WTC11 (cell line): ENCODE results near the gene NACC2. TPM values are rescaled to one million over a fixed set of nuclear protein-coding genes. Genes with fewer than 3 reads are reported as not detected.

Experiments
- ATAC-seq: fragments of 200-7000 bp; cut with Tn5 transposase; 2 replicates; pipeline ENCODE4 v1.10.0; 2021; ENCODE audit warnings: mild to moderate bottlenecking, moderate library complexity
- CTCF ChIA-PET: fragments of 300-600 bp; sonication (Branson Sonifier 250); formaldehyde crosslinking; loops from one replicate; lab custom pipeline; 2021; ENCODE audit warnings: antibody characterized with exemption; lab: Charles Lee
- POLR2A ChIA-PET: fragments of 350-600 bp; sonication (Branson Sonifier 250); formaldehyde crosslinking; loops from one replicate; lab custom pipeline; 2021; ENCODE audit warnings: antibody characterized with exemption; lab: Charles Lee
- DNase-seq: peaks from one replicate; pipeline ENCODE4 v3.0.0; 2021; ENCODE audit warnings: low spot score
- H3K27ac Mint-ChIP-seq: 2 replicates; pipeline ENCODE4 v1.8.0; 2021; ENCODE audit warnings: mixed read lengths
- H3K27me3 Mint-ChIP-seq: 2 replicates; pipeline ENCODE4 v1.8.0; 2021; ENCODE audit warnings: low read depth, mild to moderate bottlenecking, moderate library complexity, mixed read lengths
- H3K36me3 Mint-ChIP-seq: 2 replicates; pipeline ENCODE4 v1.8.0; 2021; ENCODE audit warnings: mixed read lengths
- H3K4me1 Mint-ChIP-seq: 2 replicates; pipeline ENCODE4 v1.8.0; 2022; ENCODE audit warnings: mixed read lengths
- H3K4me3 Mint-ChIP-seq: 2 replicates; pipeline ENCODE4 v1.8.0; 2021; ENCODE audit warnings: mild to moderate bottlenecking, moderate library complexity, mixed read lengths
- H3K9me3 Mint-ChIP-seq: 2 replicates; pipeline ENCODE4 v1.8.0; 2021; ENCODE audit warnings: mixed read lengths
- ATF6 ChIP-seq: sonication (generic); formaldehyde crosslinking; IDR thresholded peaks from 2 replicates; pipeline ENCODE4 v1.8.1; 2023; ENCODE audit warnings: mild to moderate bottlenecking, missing genetic modification reagents
- ETV6 ChIP-seq: sonication (generic); formaldehyde crosslinking; IDR thresholded peaks from 2 replicates; pipeline ENCODE4 v1.8.1; 2022; ENCODE audit warnings: mild to moderate bottlenecking, missing genetic modification reagents
- FOXJ3 ChIP-seq: sonication (generic); formaldehyde crosslinking; IDR thresholded peaks from 2 replicates; pipeline ENCODE4 v1.9.0; 2021; ENCODE audit warnings: missing genetic modification reagents, mild to moderate bottlenecking, borderline replicate concordance
- FOXP4 ChIP-seq: sonication (generic); formaldehyde crosslinking; IDR thresholded peaks from 2 replicates; pipeline ENCODE4 v1.8.0; 2022; ENCODE audit warnings: mild to moderate bottlenecking, missing genetic modification reagents
- JAZF1 ChIP-seq: fragments of 250-450 bp; sonication (Bioruptor Pico); IDR thresholded peaks from 2 replicates; pipeline ENCODE4 v1.9.0; 2021; ENCODE audit warnings: moderate library complexity, mild to moderate bottlenecking, inconsistent platforms
- JUN ChIP-seq: sonication (generic); formaldehyde crosslinking; IDR thresholded peaks from 2 replicates; pipeline ENCODE4 v1.8.0; 2023; ENCODE audit warnings: mild to moderate bottlenecking, missing genetic modification reagents
- MLX ChIP-seq: sonication (generic); formaldehyde crosslinking; IDR thresholded peaks from 2 replicates; pipeline ENCODE4 v1.8.1; 2023; ENCODE audit warnings: mild to moderate bottlenecking, missing genetic modification reagents, moderate library complexity
- NFYB ChIP-seq: sonication (generic); formaldehyde crosslinking; conservative IDR thresholded peaks from 2 replicates; pipeline ENCODE4 v1.8.0; 2022; ENCODE audit warnings: low read depth, missing genetic modification reagents
- NR3C1 ChIP-seq: sonication (generic); formaldehyde crosslinking; conservative IDR thresholded peaks from 2 replicates; pipeline ENCODE4 v1.8.1; 2023; ENCODE audit warnings: low read depth, mild to moderate bottlenecking, missing genetic modification reagents
- RORB ChIP-seq: fragments of 250-450 bp; sonication (Bioruptor Pico); IDR thresholded peaks from 2 replicates; pipeline ENCODE4 v1.9.0; 2021; ENCODE audit warnings: mild to moderate bottlenecking
- SMAD3 ChIP-seq: sonication (generic); formaldehyde crosslinking; IDR thresholded peaks from 2 replicates; pipeline ENCODE4 v1.8.0; 2022; ENCODE audit warnings: missing genetic modification reagents, mild to moderate bottlenecking, borderline replicate concordance
- TCF7 ChIP-seq: sonication (generic); formaldehyde crosslinking; IDR thresholded peaks from 2 replicates; pipeline ENCODE4 v1.8.0; 2022; ENCODE audit warnings: mild to moderate bottlenecking, low read depth, missing genetic modification reagents, moderate library complexity
- ZNF232 ChIP-seq: sonication (generic); formaldehyde crosslinking; IDR thresholded peaks from 2 replicates; pipeline ENCODE4 v1.8.0; 2022; ENCODE audit warnings: mild to moderate bottlenecking, missing genetic modification reagents
- ZNF263 ChIP-seq: sonication (generic); formaldehyde crosslinking; IDR thresholded peaks from 2 replicates; pipeline ENCODE4 v1.8.1; 2022; ENCODE audit warnings: low read depth, mild to moderate bottlenecking, moderate library complexity, missing genetic modification reagents
- ZNF317 ChIP-seq: sonication (generic); formaldehyde crosslinking; IDR thresholded peaks from 2 replicates; pipeline ENCODE4 v1.8.1; 2023; ENCODE audit warnings: low read depth, mild to moderate bottlenecking, moderate library complexity, missing genetic modification reagents, borderline replicate concordance
- ZNF423 ChIP-seq: fragments of 250-450 bp; sonication (Bioruptor Pico); IDR thresholded peaks from 2 replicates; pipeline ENCODE4 v2.1.2; 2022; ENCODE audit warnings: mild to moderate bottlenecking, moderate library complexity
- ZSCAN18 ChIP-seq: fragments of 250-450 bp; sonication (Bioruptor Pico); IDR thresholded peaks from 2 replicates; pipeline ENCODE4 v2.1.2; 2022; ENCODE audit warnings: mild to moderate bottlenecking, moderate library complexity
- total RNA-seq: library from RNA; stranded (reverse); gene quantifications from 3 replicates; pipeline ENCODE4 v1.2.3, GENCODE V29; 2021
- TF ChIP-seq, protein P1 (sequence below): sonication (generic); formaldehyde crosslinking; IDR thresholded peaks from 2 replicates; pipeline ENCODE4 v1.8.1; 2022; ENCODE audit warnings: low read depth, mild to moderate bottlenecking, moderate library complexity, missing genetic modification reagents, borderline replicate concordance
- TF ChIP-seq, protein P2 (sequence below): sonication (generic); formaldehyde crosslinking; IDR thresholded peaks from 2 replicates; pipeline ENCODE4 v1.8.1; 2023; ENCODE audit warnings: mild to moderate bottlenecking, moderate library complexity, missing genetic modification reagents
- TF ChIP-seq, protein P3 (sequence below): sonication (generic); formaldehyde crosslinking; IDR thresholded peaks from 2 replicates; pipeline ENCODE4 v1.8.1; 2023; ENCODE audit warnings: mild to moderate bottlenecking, missing genetic modification reagents, moderate library complexity
- TF ChIP-seq, protein P4 (sequence below): fragments of 250-450 bp; sonication (Bioruptor Pico); IDR thresholded peaks from 2 replicates; pipeline ENCODE4 v1.9.0; 2021; ENCODE audit warnings: mild to moderate bottlenecking
- TF ChIP-seq, protein P5 (sequence below): sonication (generic); formaldehyde crosslinking; IDR thresholded peaks from 2 replicates; pipeline ENCODE4 v1.8.1; 2022; ENCODE audit warnings: missing genetic modification reagents, borderline replicate concordance

The NACC2 gene
- total RNA-seq, 1 experiment from 2014 or later, result 17.1 TPM

DNA sequence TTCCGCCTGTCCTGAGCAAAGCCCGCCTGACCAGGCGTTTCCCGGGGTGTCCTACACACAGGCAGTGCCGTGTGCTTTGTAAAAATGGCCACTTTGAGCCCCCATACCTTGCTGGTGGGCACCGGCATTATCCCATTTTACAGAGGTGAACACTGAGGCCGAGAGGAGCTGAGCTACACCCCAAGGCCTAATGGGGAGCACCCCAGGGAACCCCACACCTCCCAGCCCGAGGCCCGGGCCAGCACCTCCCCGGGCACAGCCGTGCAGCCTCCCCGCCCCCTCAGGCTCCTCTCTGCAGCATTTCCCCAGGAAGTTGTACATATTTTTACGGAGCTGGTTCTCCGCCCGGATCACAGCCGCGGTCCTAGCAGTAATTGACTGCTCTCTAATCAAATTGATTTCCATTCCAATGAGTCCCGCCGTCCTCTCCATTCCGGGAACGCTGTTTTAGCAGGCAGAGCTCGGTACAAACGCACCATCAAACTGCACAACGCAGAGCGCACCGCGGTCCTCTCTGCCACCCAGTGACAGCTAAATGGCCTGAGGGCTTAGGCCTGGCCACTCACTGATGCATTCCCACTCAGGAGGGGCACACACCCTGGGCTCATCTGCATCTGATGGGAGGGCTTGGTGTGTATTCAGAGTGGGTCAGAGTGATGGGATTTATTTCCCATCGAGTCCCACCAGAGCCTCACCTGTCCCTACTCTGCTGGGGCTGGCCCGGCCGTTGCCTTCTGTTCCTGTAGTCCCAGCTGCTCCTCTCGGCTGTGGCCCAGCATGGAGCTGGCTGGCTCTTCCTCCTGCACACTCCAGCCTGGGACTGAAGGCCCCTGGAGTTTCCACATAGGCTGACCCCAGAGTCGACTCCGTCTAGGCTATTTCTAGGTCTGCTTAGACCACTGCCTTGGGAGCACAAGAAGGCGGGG, 97.7 kb downstream of the NACC2 start:
- ATAC-seq (no peak), DNase-seq (no peak)
- Mint-ChIP-seq H3K4me1 (peaks cover 16% of the 10 kb centered on the region), H3K27me3 (no peaks in the 10 kb centered on the region), H3K4me3 (no peak overlapping the region), H3K9me3 (no peaks in the 10 kb centered on the region), H3K27ac (no peak overlapping the region), H3K36me3 (no peaks in the 10 kb centered on the region)
- ChIA-PET POLR2A (no interaction called here), CTCF (interaction anchor here (0.6 to 1.6 kb wide), 3 partner anchors 14 to 114 kb away, joined by 3 to 4 read pairs (median 3); no protein-coding TSS in a partner anchor)
- no peak for TF ChIP-seq FOXP4 (CRISPR knock-in tag)
- no peak for TF ChIP-seq RORB (CRISPR knock-in tag)
- TF ChIP-seq JAZF1 (CRISPR knock-in tag), result no peak
- TF ChIP-seq, protein P1, sequence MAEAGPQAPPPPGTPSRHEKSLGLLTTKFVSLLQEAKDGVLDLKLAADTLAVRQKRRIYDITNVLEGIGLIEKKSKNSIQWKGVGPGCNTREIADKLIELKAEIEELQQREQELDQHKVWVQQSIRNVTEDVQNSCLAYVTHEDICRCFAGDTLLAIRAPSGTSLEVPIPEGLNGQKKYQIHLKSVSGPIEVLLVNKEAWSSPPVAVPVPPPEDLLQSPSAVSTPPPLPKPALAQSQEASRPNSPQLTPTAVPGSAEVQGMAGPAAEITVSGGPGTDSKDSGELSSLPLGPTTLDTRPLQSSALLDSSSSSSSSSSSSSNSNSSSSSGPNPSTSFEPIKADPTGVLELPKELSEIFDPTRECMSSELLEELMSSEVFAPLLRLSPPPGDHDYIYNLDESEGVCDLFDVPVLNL (CRISPR knock-in tag), result no peak
- TF ChIP-seq FOXJ3 (CRISPR knock-in tag), result no peak
- no peak for TF ChIP-seq ZSCAN18 (CRISPR knock-in tag)
- TF ChIP-seq TCF7, result no peak
- TF ChIP-seq NR3C1 (CRISPR knock-in tag), result no peak
- no peak for TF ChIP-seq NFYB (CRISPR knock-in tag)
- no peak for TF ChIP-seq SMAD3 (CRISPR knock-in tag)
- TF ChIP-seq, protein P2, sequence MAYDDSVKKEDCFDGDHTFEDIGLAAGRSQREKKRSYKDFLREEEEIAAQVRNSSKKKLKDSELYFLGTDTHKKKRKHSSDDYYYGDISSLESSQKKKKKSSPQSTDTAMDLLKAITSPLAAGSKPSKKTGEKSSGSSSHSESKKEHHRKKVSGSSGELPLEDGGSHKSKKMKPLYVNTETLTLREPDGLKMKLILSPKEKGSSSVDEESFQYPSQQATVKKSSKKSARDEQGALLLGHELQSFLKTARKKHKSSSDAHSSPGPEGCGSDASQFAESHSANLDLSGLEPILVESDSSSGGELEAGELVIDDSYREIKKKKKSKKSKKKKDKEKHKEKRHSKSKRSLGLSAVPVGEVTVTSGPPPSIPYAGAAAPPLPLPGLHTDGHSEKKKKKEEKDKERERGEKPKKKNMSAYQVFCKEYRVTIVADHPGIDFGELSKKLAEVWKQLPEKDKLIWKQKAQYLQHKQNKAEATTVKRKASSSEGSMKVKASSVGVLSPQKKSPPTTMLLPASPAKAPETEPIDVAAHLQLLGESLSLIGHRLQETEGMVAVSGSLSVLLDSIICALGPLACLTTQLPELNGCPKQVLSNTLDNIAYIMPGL, result no peak
- TF ChIP-seq ETV6, result no peak

GRCh38 chr9:135995816-135996215, 99.3 kb downstream of the NACC2 start:
- Mint-ChIP-seq H3K36me3 (no peaks in the 10 kb centered on the region), H3K4me3 (no peak overlapping the region), H3K27ac (no peak overlapping the region), H3K27me3 (no peaks in the 10 kb centered on the region), H3K9me3 (no peaks in the 10 kb centered on the region), H3K4me1 (peaks cover 23% of the 10 kb centered on the region)
- ATAC-seq (no peak), DNase-seq (no peak)
- POLR2A ChIA-PET, result interaction anchor here (0.6 kb wide), 1 partner anchor 245 kb away, joined by 4 read pairs; no protein-coding TSS in a partner anchor
- CTCF ChIA-PET, result no interaction called here
- TF ChIP-seq, protein P3, sequence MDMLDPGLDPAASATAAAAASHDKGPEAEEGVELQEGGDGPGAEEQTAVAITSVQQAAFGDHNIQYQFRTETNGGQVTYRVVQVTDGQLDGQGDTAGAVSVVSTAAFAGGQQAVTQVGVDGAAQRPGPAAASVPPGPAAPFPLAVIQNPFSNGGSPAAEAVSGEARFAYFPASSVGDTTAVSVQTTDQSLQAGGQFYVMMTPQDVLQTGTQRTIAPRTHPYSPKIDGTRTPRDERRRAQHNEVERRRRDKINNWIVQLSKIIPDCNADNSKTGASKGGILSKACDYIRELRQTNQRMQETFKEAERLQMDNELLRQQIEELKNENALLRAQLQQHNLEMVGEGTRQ (CRISPR knock-in tag), result no peak
- TF ChIP-seq ATF6 (CRISPR knock-in tag), result no peak
- TF ChIP-seq ZNF317 (CRISPR knock-in tag), result no peak
- TF ChIP-seq, protein P4, sequence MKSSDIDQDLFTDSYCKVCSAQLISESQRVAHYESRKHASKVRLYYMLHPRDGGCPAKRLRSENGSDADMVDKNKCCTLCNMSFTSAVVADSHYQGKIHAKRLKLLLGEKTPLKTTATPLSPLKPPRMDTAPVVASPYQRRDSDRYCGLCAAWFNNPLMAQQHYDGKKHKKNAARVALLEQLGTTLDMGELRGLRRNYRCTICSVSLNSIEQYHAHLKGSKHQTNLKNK, result no peak
- TF ChIP-seq ZNF263 (CRISPR knock-in tag), result no peak
- TF ChIP-seq ZNF232, result no peak
- TF ChIP-seq JUN (CRISPR knock-in tag), result no peak
- no peak for TF ChIP-seq ZNF423 (CRISPR knock-in tag)
- no peak for TF ChIP-seq MLX (CRISPR knock-in tag)
- TF ChIP-seq, protein P5, sequence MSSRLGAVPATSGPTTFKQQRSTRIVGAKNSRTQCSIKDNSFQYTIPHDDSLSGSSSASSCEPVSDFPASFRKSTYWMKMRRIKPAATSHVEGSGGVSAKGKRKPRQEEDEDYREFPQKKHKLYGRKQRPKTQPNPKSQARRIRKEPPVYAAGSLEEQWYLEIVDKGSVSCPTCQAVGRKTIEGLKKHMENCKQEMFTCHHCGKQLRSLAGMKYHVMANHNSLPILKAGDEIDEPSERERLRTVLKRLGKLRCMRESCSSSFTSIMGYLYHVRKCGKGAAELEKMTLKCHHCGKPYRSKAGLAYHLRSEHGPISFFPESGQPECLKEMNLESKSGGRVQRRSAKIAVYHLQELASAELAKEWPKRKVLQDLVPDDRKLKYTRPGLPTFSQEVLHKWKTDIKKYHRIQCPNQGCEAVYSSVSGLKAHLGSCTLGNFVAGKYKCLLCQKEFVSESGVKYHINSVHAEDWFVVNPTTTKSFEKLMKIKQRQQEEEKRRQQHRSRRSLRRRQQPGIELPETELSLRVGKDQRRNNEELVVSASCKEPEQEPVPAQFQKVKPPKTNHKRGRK (CRISPR knock-in tag), result no peak
